GM18870 (cell line): Measurements from ENCODE around the gene FAM219A.
"Not testable (repeated sequence)": the region's sequence is repeated elsewhere in the genome, so short reads cannot be mapped to it uniquely, and the experiment has no call there.

Source experiments
- ATAC-seq: cut with Tn5 transposase; IDR thresholded peaks from one replicate; pipeline ENCODE4 v1.9.1; 2021; ENCODE audit warnings: moderate library complexity; ENCODE audit not compliant: unreplicated experiment

The FAM219A gene

DNA sequence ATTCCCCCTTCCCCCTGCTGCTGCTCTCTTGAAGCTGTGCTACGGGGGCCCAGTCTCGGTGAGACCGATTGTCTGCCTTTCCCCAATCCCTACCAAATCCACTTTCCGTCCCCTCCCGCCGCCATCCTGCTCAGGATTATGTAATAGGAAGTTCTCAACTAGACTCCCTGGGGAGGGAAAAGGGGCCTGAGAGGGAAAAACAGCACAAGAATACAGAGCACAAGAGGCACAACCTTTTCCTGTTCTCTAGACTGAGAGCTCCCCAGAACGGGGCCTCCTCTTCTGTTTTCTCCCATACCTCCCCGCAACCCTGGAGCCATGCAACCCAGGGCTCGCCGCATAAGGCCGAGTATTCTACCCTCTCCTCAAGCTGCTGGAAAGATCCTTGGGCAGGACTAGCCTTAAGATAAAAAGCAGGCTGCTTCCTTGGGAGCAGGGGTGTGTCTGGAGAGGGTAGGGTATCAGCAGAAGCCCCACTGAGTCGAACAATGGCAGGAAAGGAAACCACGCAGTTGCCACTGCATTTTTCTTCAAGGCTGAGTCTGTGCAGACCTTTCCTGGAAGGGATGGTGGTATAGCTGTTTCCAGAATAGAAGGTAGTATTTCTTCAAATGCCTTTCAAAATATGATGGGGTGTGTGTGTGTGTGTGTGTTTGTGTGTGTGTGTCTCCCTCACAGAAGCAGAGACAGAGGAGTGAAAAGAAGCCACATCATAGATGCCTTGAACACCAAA is 94.6 kb downstream of the FAM219A start:
- no peak for ATAC-seq

DNA sequence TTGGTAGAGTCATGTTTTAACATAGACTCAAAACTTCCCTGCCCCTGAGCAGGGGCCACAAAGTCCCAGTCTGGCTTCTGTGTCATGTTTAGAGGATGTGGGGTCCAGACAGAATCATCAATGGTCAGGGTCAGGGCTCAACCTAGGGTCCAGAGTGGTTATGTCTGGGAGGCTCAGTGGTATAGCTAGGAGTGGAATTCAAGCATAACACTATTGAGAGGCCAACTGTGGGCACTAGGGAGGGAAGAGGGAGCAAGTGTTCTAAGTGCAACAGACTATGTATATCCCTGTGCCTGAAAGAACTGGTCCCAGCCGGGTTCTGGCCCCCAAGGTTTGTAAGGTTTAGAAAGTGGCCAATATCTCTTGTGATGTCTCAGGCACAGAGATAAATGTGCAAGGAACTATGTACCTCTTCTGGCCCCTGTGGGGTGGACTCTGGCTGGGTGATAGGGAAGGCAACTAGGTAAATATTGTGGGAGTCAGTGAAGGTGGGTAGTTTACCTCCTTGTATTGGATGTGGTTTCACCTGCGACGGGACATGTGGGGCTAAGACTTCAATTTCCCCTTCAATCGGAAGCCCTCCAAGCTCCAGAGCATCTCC is 95.7 kb downstream of the FAM219A start:
- no peak for ATAC-seq

DNA sequence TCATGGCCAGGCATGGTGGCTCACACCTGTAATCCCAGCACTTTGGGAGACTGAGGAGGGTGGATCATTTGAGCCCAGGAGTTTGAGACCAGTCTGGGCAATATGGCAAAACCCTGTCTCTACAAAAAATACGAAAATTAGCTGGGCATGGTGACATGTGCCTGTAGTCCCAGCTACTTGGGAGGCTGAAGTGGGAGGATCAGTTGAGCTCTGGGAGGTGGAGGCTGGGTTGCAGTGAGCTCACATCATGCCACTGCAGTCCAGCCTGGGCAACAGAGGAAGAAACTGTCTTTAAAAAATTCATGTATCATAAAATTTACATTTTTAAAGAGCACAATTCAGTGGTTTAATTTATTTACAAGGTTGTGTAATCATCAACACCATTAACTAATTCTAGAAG is 105.4 kb downstream of the FAM219A start:
- ATAC-seq = not testable (repeated sequence)

DNA sequence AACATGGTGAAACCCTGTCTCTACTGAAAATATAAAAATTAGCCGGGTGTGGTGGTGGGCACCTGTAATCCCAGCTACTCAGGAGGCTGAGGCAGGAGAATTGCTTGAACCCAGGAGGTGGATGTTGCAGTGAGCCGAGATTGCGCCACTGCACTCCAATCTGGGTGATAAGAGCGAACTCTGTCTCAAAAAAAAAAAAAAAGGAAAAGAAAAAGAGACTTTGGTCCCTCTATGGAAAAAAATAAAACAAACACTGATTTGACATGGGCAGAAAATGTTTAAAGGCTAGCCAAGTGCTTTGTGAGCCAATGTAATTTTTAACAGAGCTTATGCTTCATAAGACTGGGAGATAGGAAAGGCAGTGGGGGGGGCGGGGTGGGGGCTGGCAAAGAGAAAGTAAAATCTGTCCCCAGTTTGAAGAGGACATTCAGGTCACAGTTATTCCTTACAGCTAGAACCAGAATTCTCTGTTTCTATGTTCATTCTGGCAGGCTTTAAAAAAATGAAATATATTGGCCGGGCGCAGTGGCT is 106.2 kb downstream of the FAM219A start:
- not testable (repeated sequence) for ATAC-seq

DNA sequence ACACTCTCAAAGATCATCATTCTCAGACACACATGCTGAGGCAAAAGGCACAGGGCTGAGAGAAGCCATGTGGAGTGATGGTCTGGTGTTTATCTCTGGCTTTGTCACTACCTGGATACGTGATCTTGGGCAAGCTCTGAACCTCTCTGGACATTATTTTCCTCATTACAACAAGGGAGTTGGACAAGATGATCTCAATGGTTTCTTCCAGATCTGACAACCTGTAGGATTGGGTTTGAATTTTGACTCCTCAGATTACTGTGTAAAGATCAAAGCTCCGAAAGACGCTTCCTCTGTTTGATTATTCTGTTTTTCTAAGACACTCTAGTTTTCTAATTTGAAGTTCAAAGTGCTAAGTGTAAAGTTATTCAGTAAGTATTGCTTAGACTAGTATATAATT is 109.0 kb downstream of the FAM219A start:
- ATAC-seq = no peak
